ENCODE results near the gene ARHGEF1.

ARHGEF1 gene

DNA sequence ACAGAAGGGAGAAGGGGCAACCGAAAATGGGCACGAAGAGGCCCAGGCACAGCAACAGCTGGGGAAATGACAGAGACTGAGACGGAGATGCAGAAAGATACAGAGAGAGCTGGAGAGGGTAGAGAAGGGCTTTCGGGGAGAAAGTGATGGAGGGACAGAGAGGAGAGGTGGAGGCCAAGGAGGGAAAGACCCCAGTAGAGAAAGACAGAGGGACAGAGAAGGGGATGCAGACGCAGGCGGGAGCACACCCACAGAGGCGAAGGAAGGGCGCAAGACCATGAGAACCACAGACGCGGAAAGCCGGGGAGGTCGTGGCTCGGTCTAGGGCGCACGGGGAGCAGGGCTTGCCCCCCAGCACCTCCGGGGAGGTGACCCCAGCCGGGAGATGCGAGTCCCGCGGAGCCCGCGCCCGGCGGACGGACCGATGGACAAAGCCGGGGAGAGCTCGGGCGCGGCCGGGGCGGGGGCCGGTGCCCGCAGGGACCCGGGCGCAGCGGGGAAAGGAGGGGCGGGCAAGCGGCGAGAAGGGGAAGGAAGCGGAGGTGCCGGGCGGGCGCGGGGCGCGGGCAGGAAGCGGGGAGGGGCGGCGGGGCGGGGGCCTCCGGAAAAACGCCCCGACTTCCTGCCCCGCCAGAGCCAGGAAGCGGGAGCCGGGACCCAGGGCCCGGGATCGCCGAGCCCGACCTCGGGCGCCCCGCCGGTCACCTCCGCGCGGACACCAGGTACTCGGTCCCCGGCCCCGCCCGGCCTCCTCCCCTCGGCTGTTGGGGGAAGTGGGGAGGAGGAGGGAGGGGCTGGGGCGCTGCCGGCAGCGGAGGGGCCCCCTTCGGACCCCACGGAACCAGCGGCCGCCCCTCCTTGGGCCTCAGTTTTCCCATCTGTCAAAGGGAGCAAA lies at the start of gene ARHGEF1:
Gene ARHGEF1 (plus strand): TSS at position 617 of the 895 bp plus-strand sequence. CDS start 4,899 bp downstream, outside the sequence.
- TF ChIP-seq, protein P1, sequence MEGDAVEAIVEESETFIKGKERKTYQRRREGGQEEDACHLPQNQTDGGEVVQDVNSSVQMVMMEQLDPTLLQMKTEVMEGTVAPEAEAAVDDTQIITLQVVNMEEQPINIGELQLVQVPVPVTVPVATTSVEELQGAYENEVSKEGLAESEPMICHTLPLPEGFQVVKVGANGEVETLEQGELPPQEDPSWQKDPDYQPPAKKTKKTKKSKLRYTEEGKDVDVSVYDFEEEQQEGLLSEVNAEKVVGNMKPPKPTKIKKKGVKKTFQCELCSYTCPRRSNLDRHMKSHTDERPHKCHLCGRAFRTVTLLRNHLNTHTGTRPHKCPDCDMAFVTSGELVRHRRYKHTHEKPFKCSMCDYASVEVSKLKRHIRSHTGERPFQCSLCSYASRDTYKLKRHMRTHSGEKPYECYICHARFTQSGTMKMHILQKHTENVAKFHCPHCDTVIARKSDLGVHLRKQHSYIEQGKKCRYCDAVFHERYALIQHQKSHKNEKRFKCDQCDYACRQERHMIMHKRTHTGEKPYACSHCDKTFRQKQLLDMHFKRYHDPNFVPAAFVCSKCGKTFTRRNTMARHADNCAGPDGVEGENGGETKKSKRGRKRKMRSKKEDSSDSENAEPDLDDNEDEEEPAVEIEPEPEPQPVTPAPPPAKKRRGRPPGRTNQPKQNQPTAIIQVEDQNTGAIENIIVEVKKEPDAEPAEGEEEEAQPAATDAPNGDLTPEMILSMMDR (IDR thresholded peaks at IDR 0.05; ENCODE audit: low read depth, low read length, missing control alignments), result no peak
- DNase-seq (ENCODE audit: extremely low read depth, low read depth), result no peak
- peak within 1 kb of the TSS; percentile 82 for H3K4me3 ChIP-seq (replicated peaks; ENCODE audit: low read depth, low read length)

DNA sequence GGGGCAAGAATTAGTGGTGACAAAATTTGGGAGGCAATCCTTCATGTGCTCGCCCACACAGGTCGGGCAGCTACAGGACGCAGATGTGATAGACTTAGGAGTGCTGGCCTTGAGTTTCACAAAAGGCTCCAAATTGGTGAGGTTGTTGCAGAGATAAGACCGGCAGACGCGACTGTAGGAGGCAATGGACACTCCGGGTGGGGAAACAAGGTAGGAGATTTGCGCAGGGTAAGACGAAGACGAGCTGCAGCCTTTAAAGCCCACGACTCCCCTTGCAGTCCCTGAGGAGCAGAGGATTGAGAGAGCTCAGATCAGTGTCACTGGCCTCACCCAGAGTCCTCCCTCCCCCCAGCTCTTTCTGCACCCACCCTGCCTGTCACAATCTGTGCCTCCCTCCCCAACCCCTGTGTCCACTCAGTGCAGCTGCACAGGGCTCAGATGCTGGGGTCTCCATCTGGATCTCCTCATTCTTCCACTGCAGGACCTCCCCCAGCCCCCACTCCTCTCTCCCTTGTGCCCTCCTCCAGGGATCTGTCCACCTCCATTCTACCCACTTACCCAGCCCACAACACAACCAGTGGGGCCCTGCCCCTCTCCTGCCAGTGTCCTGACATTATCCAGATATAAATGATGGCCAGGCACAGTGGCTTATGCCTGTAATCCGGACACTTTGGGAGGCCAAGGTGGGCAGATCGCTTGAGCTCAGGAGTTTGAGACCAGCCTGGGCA lies 44.8 kb upstream of the ARHGEF1 start:
- DNase-seq (ENCODE audit: extremely low read depth, low read depth), result no peak
- TF ChIP-seq, protein P1 (IDR thresholded peaks at IDR 0.05; ENCODE audit: low read depth, low read length, missing control alignments), result no peak
- no peak overlapping the region for H3K4me3 ChIP-seq (replicated peaks; ENCODE audit: low read depth, low read length)

- TF ChIP-seq, protein P1 (IDR thresholded peaks at IDR 0.05; ENCODE audit: low read depth, low read length, missing control alignments), result no peak
- no peak overlapping the region for H3K4me3 ChIP-seq (replicated peaks; ENCODE audit: low read depth, low read length)
- no peak for DNase-seq (ENCODE audit: extremely low read depth, low read depth)
Observed at GRCh38 chr19:41839211-41839610, 43.8 kb upstream of the ARHGEF1 start.

- no peak overlapping the region for H3K4me3 ChIP-seq (replicated peaks; ENCODE audit: low read depth, low read length)
- TF ChIP-seq, protein P1 (IDR thresholded peaks at IDR 0.05; ENCODE audit: low read depth, low read length, missing control alignments), result no peak
- no peak for DNase-seq (ENCODE audit: extremely low read depth, low read depth)
Observed at GRCh38 chr19:41843371-41843770, 39.6 kb upstream of the ARHGEF1 start.

DNA sequence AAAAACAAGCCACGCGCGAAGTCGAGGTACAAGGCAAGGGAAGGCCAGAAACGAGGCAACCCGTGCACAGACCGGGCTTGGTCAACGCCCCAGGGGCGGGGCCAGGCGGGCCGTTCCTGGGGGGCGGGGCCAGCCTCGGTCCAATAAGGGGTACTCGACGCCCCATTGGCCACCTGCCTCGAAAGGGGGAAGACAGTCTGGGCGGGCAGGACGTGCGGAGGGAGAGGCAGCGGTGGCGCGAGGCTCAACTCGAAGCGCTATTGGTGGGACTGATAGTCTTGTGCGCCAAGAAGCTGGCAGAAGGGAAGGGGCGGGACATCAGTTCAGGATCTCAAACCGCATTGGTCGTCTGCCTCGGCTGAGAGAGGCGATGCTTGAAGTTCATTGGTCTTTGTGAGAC lies 38.4 kb upstream of the ARHGEF1 start, which contains the start of gene LYPD4:
Gene LYPD4 (minus strand): TSS at position 83 of the 400 bp plus-strand sequence. CDS start 5,398 bp downstream, outside the sequence.
- TF ChIP-seq, protein P1 (IDR thresholded peaks at IDR 0.05; ENCODE audit: low read depth, low read length, missing control alignments), result no peak
- H3K4me3 ChIP-seq (replicated peaks; ENCODE audit: low read depth, low read length), result no peak within 1 kb of the TSS
- DNase-seq (ENCODE audit: extremely low read depth, low read depth), result no peak

- TF ChIP-seq, protein P1 (IDR thresholded peaks at IDR 0.05; ENCODE audit: low read depth, low read length, missing control alignments), result no peak
- DNase-seq (ENCODE audit: extremely low read depth, low read depth), result no peak
- H3K4me3 ChIP-seq (replicated peaks; ENCODE audit: low read depth, low read length), result no peak within 1 kb of the TSS
Observed at GRCh38 chr19:41845001-41845050, 38.2 kb upstream of the ARHGEF1 start, which contains the start of gene DMRTC2. Gene DMRTC2 (plus strand): TSS chr19:41845042. CDS start chr19:41847429, 2,387 bp downstream.
